HEK293 (cell line): ENCODE measurements around the gene PATE4.

Source experiments
- CTCF ChIA-PET: fragments of 350-600 bp; formaldehyde crosslinking; extraction: SDS; loops from one replicate; lab custom pipeline; 2021; ENCODE audit warnings: antibody characterized with exemption; lab: Yijun Ruan, JAX
- POLR2A ChIA-PET: fragments of 300-600 bp; formaldehyde crosslinking; extraction: SDS; loops from one replicate; lab custom pipeline; 2020; ENCODE audit warnings: antibody characterized with exemption, inconsistent platforms; lab: Yijun Ruan, JAX
- H3K27ac ChIP-seq: fragments of 200-500 bp; sonication (Bioruptor generic); 2 replicates; pipeline ENCODE4 v1.5.1; 2014; ENCODE audit warnings: low read depth, low read length, control low read depth, inconsistent platforms; ENCODE audit errors: extremely low read depth
- H3K36me3 ChIP-seq, 2 experiments: fragments of 200-500 bp in 1 of 2; sonication (Bioruptor generic) in 1 of 2; 1 replicate in 1 of 2; 2 replicates in 1 of 2; pipeline ENCODE4 v1.5.1; 2014 to 2017; ENCODE audit warnings: inconsistent platforms in 2 of 2, low read length in 2 of 2; ENCODE audit not compliant: control insufficient read depth in 2 of 2, insufficient read depth in 1 of 2
- H3K4me1 ChIP-seq: fragments of 200-500 bp; sonication (Bioruptor generic); 2 replicates; pipeline ENCODE4 v1.5.1; 2014; ENCODE audit warnings: mild to moderate bottlenecking, low read length, inconsistent platforms; ENCODE audit not compliant: control insufficient read depth, insufficient read depth
- H3K4me3 ChIP-seq: 2 replicates; pipeline ENCODE4 v1.5.1; 2011; ENCODE audit warnings: low read depth, mild to moderate bottlenecking, control low read depth, low read length, moderate library complexity
- H3K9me3 ChIP-seq: fragments of 200-500 bp; sonication (Bioruptor generic); 2 replicates; pipeline ENCODE4 v1.5.1; 2014; ENCODE audit warnings: low read depth, low read length, inconsistent platforms; ENCODE audit not compliant: control insufficient read depth, insufficient read depth
- GLIS1 ChIP-seq: fragments of 450-650 bp; formaldehyde crosslinking; IDR thresholded peaks from 2 replicates; pipeline ENCODE4 v1.5.1; 2016; ENCODE audit warnings: missing biosample characterization, missing genetic modification characterization
- IKZF3 ChIP-seq: fragments of 450-650 bp; IDR thresholded peaks from 2 replicates; pipeline ENCODE4 v1.5.0; 2018; ENCODE audit warnings: missing biosample characterization, mild to moderate bottlenecking, missing genetic modification characterization, moderate library complexity
- KLF7 ChIP-seq: fragments of 450-650 bp; formaldehyde crosslinking; IDR thresholded peaks from 2 replicates; pipeline ENCODE4 v1.5.1; 2016; ENCODE audit warnings: missing biosample characterization, missing genetic modification characterization, borderline replicate concordance
- KLF8 ChIP-seq: fragments of 450-650 bp; formaldehyde crosslinking; IDR thresholded peaks from 2 replicates; pipeline ENCODE4 v1.5.1; 2016; ENCODE audit warnings: missing biosample characterization, missing genetic modification characterization
- WT1 ChIP-seq: fragments of 450-650 bp; formaldehyde crosslinking; IDR thresholded peaks from 2 replicates; pipeline ENCODE4 v1.5.1; 2016; ENCODE audit warnings: missing biosample characterization, missing genetic modification characterization
- ZBTB17 ChIP-seq: fragments of 450-650 bp; formaldehyde crosslinking; IDR thresholded peaks from 2 replicates; pipeline ENCODE4 v1.5.1; 2016; ENCODE audit warnings: missing biosample characterization, missing genetic modification characterization
- ZBTB48 ChIP-seq: fragments of 450-650 bp; formaldehyde crosslinking; IDR thresholded peaks from 2 replicates; pipeline ENCODE4 v1.5.1; 2016; ENCODE audit warnings: missing biosample characterization, missing genetic modification characterization
- ZFP3 ChIP-seq: fragments of 450-650 bp; formaldehyde crosslinking; IDR thresholded peaks from 2 replicates; pipeline ENCODE4 v1.5.1; 2016; ENCODE audit warnings: low read depth, missing biosample characterization, missing genetic modification characterization
- ZNF140 ChIP-seq: fragments of 450-650 bp; formaldehyde crosslinking; IDR thresholded peaks from 2 replicates; pipeline ENCODE4 v1.5.1; 2016; ENCODE audit warnings: missing biosample characterization, missing genetic modification characterization
- ZNF175 ChIP-seq: fragments of 450-650 bp; formaldehyde crosslinking; IDR thresholded peaks from 2 replicates; pipeline ENCODE4 v1.5.1; 2016; ENCODE audit warnings: missing biosample characterization, missing genetic modification characterization
- ZNF19 ChIP-seq: fragments of 450-650 bp; formaldehyde crosslinking; IDR thresholded peaks from 2 replicates; pipeline ENCODE4; 2016; ENCODE audit warnings: missing biosample characterization, missing genetic modification characterization, low read depth
- ZNF211 ChIP-seq: fragments of 450-650 bp; formaldehyde crosslinking; IDR thresholded peaks from 2 replicates; pipeline ENCODE4 v1.5.1; 2016; ENCODE audit warnings: low read depth, missing biosample characterization, missing genetic modification characterization
- ZNF223 ChIP-seq: fragments of 450-650 bp; formaldehyde crosslinking; IDR thresholded peaks from 2 replicates; pipeline ENCODE4 v1.5.1; 2016; ENCODE audit warnings: missing biosample characterization, missing genetic modification characterization
- ZNF416 ChIP-seq: fragments of 450-650 bp; formaldehyde crosslinking; IDR thresholded peaks from 2 replicates; pipeline ENCODE4 v1.5.1; 2016; ENCODE audit warnings: missing biosample characterization, missing genetic modification characterization
- ZNF433 ChIP-seq: fragments of 450-650 bp; formaldehyde crosslinking; IDR thresholded peaks from 2 replicates; pipeline ENCODE4 v1.5.1; 2016; ENCODE audit warnings: missing biosample characterization, missing genetic modification characterization, low read depth
- ZNF510 ChIP-seq: fragments of 450-650 bp; formaldehyde crosslinking; IDR thresholded peaks from 2 replicates; pipeline ENCODE4 v1.5.1; 2018; ENCODE audit warnings: mild to moderate bottlenecking, missing genetic modification characterization, missing biosample characterization; ENCODE audit not compliant: insufficient replicate concordance
- ZNF529 ChIP-seq: fragments of 450-650 bp; formaldehyde crosslinking; IDR thresholded peaks from 2 replicates; pipeline ENCODE4 v1.5.1; 2017; ENCODE audit warnings: missing genetic modification characterization, missing biosample characterization; ENCODE audit not compliant: insufficient replicate concordance
- ZNF596 ChIP-seq: fragments of 450-650 bp; IDR thresholded peaks from 2 replicates; pipeline ENCODE4 v1.5.0; 2018; ENCODE audit warnings: missing biosample characterization, mild to moderate bottlenecking, missing genetic modification characterization, moderate library complexity
- ZNF654 ChIP-seq: fragments of 450-650 bp; formaldehyde crosslinking; IDR thresholded peaks from 2 replicates; pipeline ENCODE4 v1.5.1; 2016; ENCODE audit warnings: low read depth, missing biosample characterization, missing genetic modification characterization
- ZNF701 ChIP-seq: fragments of 450-650 bp; formaldehyde crosslinking; IDR thresholded peaks from 2 replicates; pipeline ENCODE4 v1.5.1; 2016; ENCODE audit warnings: missing biosample characterization, missing genetic modification characterization
- ZNF768 ChIP-seq: fragments of 450-650 bp; formaldehyde crosslinking; IDR thresholded peaks from 2 replicates; pipeline ENCODE4 v1.5.1; 2018; ENCODE audit warnings: missing biosample characterization, mild to moderate bottlenecking, missing genetic modification characterization
- ZNF777 ChIP-seq: fragments of 450-650 bp; formaldehyde crosslinking; IDR thresholded peaks from 2 replicates; pipeline ENCODE4 v1.5.1; 2017; ENCODE audit warnings: missing biosample characterization, missing genetic modification characterization, borderline replicate concordance
- TF ChIP-seq, protein P1 (sequence below): fragments of 450-650 bp; formaldehyde crosslinking; IDR thresholded peaks from 2 replicates; pipeline ENCODE4 v1.5.1; 2017; ENCODE audit warnings: missing biosample characterization, missing genetic modification characterization
- TF ChIP-seq, protein P2 (sequence below): fragments of 450-650 bp; formaldehyde crosslinking; IDR thresholded peaks from 2 replicates; pipeline ENCODE4 v1.5.1; 2016; ENCODE audit warnings: missing biosample characterization, missing genetic modification characterization

The PATE4 gene

DNA sequence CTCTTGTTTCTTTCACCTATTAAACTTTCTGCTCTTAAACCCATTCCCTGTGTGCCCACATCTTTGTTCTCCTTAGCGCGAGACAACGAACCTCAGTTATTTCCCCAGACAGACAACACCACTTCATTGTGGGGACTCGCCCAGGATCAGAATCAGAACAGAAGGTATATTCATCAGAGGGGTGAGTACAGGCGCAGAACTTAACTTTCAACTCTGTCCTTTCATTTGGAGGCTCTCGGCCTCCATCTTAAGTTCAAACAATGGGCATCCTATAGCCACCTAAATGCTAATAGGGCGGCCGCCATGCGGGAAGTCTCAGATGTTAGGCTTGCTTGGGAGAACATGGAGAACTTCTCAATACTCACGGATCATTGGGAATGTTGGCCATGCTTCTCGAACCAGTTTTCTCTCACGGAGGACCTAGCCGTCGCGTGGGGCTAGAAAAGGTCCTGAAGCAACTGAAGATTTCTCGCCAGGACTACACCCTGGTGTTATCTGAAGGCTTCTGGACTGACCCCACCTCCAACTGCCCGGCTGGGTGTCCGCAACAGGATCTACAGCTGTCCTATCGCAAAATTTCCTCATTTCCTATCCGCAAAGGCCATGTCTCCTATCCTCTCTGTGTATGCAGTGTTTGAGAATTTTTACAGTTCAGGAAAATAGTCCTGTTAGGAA is 40.9 kb downstream of the PATE4 start:
- Histone ChIP-seq H3K9me3 (no peaks in the 10 kb centered on the region), H3K4me3 (no peak overlapping the region), H3K4me1 (no peaks in the 10 kb centered on the region), H3K36me3 (no peaks in the 10 kb centered on the region), H3K27ac (no peak overlapping the region)
- ChIA-PET POLR2A (no interaction called here), CTCF (interaction anchor here (0.5 to 1.9 kb wide), 5 partner anchors 14 to 247 kb away, joined by 3 to 7 read pairs (median 3); no protein-coding TSS in a partner anchor)
- TF ChIP-seq ZNF416 (tag by site-specific recombination) (no peak), ZNF529 (tag by site-specific recombination) (no peak), ZNF140 (no peak), KLF8 (tag by site-specific recombination) (no peak), ZNF223 (tag by site-specific recombination) (no peak), ZNF433 (no peak), ZNF175 (tag by site-specific recombination) (no peak), ZNF777 (tag by site-specific recombination) (no peak), ZNF211 (tag by site-specific recombination) (no peak), IKZF3 (tag by site-specific recombination) (no peak), ZBTB17 (tag by site-specific recombination) (no peak), ZNF510 (tag by site-specific recombination) (no peak), WT1 (no peak)
- TF ChIP-seq, protein P1, sequence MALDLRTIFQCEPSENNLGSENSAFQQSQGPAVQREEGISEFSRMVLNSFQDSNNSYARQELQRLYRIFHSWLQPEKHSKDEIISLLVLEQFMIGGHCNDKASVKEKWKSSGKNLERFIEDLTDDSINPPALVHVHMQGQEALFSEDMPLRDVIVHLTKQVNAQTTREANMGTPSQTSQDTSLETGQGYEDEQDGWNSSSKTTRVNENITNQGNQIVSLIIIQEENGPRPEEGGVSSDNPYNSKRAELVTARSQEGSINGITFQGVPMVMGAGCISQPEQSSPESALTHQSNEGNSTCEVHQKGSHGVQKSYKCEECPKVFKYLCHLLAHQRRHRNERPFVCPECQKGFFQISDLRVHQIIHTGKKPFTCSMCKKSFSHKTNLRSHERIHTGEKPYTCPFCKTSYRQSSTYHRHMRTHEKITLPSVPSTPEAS (tag by site-specific recombination), result no peak
- TF ChIP-seq, all 188 proteins: peak for 0

DNA sequence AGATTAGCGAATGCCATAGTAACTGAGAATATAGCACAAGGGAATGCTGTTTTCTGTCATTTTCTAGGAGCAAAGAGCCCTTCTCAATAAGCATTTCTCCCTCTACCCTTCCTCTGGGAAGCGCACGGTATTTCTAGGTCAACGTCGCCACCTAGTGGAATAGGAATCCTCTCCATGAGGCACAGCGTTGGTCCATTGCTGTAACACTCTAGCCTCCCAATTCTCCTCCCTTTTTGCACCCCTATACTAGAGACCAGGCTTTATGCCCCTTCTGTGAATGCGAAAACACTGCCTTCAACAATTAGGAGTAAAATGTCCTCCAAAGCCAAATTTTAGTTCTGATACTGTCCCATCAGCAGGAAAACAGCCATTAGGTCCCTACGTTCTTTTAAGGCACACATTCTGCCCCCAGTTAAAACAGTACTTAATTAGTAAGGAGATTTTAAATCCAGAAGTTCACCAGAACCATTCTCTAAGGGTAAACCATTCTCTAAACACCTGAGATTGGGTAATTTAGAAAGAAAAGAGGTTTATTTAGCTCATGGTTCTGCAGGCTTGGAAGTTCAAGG is 41.5 kb downstream of the PATE4 start:
- POLR2A ChIA-PET, result no interaction called here
- TF ChIP-seq ZBTB48 (tag by site-specific recombination) (no peak), ZNF596 (tag by site-specific recombination) (no peak), ZNF768 (tag by site-specific recombination) (no peak), KLF7 (tag by site-specific recombination) (no peak), ZFP3 (tag by site-specific recombination) (no peak), ZNF654 (tag by site-specific recombination) (peak; percentile 93), ZNF19 (tag by site-specific recombination) (no peak), ZNF701 (tag by site-specific recombination) (no peak), GLIS1 (0 out of 2 replicates have a peak, but pooled peaks have one; percentile 24)
- TF ChIP-seq, protein P2, sequence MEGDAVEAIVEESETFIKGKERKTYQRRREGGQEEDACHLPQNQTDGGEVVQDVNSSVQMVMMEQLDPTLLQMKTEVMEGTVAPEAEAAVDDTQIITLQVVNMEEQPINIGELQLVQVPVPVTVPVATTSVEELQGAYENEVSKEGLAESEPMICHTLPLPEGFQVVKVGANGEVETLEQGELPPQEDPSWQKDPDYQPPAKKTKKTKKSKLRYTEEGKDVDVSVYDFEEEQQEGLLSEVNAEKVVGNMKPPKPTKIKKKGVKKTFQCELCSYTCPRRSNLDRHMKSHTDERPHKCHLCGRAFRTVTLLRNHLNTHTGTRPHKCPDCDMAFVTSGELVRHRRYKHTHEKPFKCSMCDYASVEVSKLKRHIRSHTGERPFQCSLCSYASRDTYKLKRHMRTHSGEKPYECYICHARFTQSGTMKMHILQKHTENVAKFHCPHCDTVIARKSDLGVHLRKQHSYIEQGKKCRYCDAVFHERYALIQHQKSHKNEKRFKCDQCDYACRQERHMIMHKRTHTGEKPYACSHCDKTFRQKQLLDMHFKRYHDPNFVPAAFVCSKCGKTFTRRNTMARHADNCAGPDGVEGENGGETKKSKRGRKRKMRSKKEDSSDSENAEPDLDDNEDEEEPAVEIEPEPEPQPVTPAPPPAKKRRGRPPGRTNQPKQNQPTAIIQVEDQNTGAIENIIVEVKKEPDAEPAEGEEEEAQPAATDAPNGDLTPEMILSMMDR, result peak; percentile 56; the same call in 1 of the 2 replicates
- Histone ChIP-seq H3K4me3 (no peak overlapping the region), H3K27ac (no peak overlapping the region), H3K36me3 (no peaks in the 10 kb centered on the region), H3K9me3 (no peaks in the 10 kb centered on the region), H3K4me1 (no peaks in the 10 kb centered on the region)
- CTCF ChIA-PET, result interaction anchor here (0.7 to 1.9 kb wide), 9 partner anchors 13 to 1407 kb away, joined by 3 to 7 read pairs (median 4); no protein-coding TSS in a partner anchor
